HG03575 (cell line): Measurements from ENCODE around the gene ITGA6.

Experiments used
- ATAC-seq: cut with Tn5 transposase; IDR thresholded peaks from one replicate; pipeline ENCODE4 v1.9.1; 2021; ENCODE audit not compliant: unreplicated experiment, insufficient number of reproducible peaks, low FRiP score; ENCODE audit errors: extremely low read depth

ITGA6 gene

GRCh38 chr2:172458561-172459124, 31.3 kb downstream of the ITGA6 start:
- ATAC-seq = no peak

DNA sequence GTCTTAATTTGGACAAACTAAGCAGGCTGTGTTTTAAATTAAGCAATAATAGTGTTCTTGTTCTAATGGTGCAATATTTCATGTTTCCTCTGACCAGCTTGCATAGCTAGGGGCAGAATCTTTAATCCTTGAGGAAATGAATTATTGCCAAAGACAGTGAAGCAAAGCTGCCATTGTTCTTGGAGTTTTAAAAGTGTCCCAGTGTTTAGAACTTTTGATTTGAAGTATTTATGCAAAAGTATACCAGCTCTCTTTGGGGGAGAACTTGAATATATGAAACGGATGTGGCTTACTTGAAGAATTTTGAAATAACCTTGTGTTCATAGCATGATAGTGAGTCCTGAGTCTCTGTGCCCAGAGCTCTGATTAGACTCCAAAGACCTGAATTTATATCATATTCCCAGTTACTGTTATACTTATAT, 33.4 kb downstream of the ITGA6 start:
- ATAC-seq = no peak

GRCh38 chr2:172461591-172462372, 34.4 kb downstream of the ITGA6 start:
- ATAC-seq = no peak

DNA sequence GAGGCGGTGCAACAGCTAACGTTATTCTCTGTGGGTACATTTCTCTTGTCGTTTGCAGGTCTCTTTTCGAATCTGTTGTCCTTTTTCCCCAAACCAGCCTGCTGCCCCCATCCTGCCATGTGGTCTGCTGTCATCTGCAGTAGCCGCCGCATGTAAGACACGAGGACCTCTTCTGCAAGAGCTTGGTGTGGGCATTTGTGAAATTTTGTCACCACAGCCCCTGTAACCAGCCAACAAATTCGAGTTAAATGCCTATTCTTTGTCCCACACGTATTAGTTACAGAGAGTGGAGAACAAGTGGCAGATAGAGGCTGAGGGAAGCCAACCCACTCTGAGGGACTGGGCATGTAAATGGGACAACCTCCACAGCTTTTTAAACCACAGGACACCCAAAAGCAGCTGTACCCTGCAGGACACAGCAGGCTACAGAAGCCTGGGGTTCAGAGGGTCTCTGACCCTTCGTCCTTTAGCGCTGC, 35.0 kb downstream of the ITGA6 start:
- no peak for ATAC-seq

- ATAC-seq = no peak
Observed at GRCh38 chr2:172462849-172463381, 35.5 kb downstream of the ITGA6 start.

DNA sequence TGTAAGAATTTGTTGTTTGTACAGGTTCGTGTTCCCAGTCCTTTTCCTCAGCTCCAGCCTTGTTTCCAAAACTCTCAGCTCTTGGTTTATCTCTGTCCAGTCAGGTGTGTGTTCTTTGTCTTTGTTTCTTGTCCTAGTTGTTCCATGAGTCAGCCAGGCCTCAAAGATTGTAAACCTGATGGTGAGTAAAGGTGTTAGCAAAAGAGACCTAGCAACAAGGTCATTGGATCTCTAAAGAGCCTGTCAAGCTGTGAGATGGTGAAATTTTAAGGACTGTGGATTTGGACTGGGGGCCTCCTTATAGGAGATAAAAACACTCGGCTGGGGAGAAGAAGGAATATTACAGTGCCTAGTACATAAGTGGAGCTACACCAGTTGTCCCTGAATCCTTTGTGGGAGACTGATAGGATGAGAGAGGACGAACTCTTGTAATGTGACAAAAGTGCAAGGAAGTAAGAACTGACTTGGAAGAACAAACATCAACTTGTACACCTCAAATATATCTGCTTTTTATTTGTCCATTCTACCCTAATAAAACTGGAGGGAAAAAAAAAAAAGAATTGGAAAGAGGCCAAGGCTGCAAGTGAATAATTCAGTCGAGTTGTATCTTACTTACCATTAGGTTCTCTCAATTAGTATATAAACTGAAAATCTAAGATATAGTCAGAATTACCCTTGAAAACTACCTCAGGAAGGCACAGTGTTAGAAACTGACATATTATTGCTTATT, 37.2 kb downstream of the ITGA6 start:
- ATAC-seq = no peak

DNA sequence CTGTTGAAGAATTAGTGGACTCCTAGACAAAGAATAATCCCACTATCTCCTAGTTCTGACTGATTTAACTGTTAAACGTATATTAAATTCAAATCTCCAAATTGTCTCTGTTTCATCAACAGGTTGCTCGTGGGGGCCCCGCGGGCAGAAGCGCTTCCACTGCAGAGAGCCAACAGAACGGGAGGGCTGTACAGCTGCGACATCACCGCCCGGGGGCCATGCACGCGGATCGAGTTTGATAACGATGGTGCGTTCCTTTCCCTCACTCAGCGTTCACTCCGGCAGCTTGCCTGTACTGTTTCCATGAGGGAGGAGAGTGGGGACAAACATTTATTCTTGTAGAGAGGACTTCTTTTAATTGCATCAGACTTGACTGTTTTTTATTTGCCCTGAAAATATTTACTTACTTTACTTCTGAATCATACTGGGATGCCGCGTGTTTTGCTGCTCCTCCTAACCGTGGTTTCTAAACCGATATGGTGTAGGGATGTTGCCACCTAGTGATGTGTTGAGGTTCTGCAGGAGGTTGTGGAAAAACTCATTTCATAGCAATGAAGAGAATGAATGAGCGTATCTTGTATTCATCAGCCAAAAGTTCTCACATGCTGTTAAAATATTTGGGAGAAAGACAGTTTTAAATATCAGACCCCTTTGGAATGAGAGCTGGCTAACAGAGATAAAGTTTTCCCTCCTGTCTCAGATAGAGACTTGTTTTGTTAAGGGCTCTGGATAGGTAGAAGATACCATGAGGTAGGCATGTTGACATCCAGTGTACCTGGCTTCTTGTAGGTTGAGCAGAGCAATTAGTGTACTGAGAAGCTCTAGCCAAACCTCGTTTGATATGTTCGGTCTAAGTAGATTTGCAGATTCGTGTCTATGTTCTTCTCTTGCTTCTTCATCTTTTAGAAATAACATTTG, 38.3 kb downstream of the ITGA6 start:
- ATAC-seq = no peak

GRCh38 chr2:172467382-172467781, 40.0 kb downstream of the ITGA6 start:
- no peak for ATAC-seq

- ATAC-seq = no peak
Observed at GRCh38 chr2:172470958-172471922, 43.9 kb downstream of the ITGA6 start.

DNA sequence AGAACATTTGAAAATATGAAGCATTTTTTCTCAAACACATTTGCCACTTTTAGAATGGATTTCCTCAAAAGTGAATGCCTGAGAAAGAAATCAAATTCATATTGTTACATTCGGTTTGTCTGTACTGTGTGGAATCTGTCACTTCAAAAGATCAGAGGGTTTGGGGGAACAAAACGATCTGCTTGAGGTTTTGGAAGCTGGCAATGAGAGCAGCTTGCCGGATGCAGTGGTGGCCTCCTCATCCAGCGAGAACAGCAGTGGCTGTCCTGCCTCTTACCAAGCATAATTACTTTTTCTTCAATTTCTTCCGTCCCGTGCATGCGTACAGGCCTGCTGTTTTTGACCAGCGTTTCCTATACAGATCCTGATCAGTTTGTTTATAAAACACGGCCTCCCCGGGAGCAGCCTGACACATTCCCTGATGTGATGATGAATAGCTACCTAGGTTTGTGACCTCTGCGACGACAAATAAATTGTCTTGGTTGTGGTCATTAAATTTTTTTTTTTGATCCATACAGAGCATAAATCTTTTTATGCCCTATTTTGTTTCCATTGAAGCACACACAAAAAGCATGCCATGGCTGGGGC, 45.2 kb downstream of the ITGA6 start:
- no peak for ATAC-seq

DNA sequence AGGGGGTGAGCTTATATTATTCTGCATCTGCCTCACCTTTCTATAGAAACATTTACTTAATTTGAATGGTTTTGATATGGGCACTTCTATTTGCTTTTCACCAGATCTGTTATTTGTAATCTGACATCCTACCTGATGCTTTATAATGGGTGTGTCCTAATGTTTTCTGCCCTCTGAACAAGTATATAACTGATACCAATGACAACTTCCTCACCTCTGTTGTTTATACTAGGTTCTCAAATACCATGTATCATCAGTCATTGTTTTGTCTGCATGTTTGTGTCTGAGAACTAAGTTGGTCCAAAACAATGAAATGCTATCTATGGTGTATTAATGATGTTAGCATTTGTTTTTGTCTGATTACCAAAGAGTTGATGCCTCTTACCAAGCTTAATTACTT, 45.8 kb downstream of the ITGA6 start:
- no peak for ATAC-seq

- no peak for ATAC-seq
Observed at GRCh38 chr2:172478353-172478752, 51.0 kb downstream of the ITGA6 start.

GRCh38 chr2:172480301-172481218, 53.2 kb downstream of the ITGA6 start:
- ATAC-seq = no peak

GRCh38 chr2:172481507-172482262, 54.3 kb downstream of the ITGA6 start:
- ATAC-seq = no peak

- ATAC-seq = no peak
Observed at GRCh38 chr2:172484253-172484652, 56.9 kb downstream of the ITGA6 start.

GRCh38 chr2:172484706-172485105, 57.3 kb downstream of the ITGA6 start:
- no peak for ATAC-seq
